Activated naive CD8-positive, alpha-beta T cell treated with anti-CD3 and anti-CD28 coated beads, Interleukin-2, amount 50 U/mL, for 24 hours (primary cell): ENCODE measurements around the gene PPP1R36.
"Not testable (repeated sequence)": the region's sequence is repeated elsewhere in the genome, so short reads cannot be mapped to it uniquely, and the experiment has no call there.

Experiments used
- ATAC-seq: fragments of 150-1000 bp; cut with Tn5 transposase; one replicate; pipeline ENCODE4 v1.10.0; 2021
- DNase-seq: peaks from one replicate; pipeline ENCODE4 v3.0.0; 2021
- H3K27ac Mint-ChIP-seq: one replicate; pipeline ENCODE4 v1.8.0; 2021; ENCODE audit warnings: mild to moderate bottlenecking, mixed read lengths
- H3K27me3 Mint-ChIP-seq: one replicate; pipeline ENCODE4 v1.8.0; 2021; ENCODE audit warnings: mixed read lengths
- H3K36me3 Mint-ChIP-seq: one replicate; pipeline ENCODE4 v1.8.0; 2021; ENCODE audit warnings: low read depth, mixed read lengths
- H3K4me1 Mint-ChIP-seq: one replicate; pipeline ENCODE4 v1.8.0; 2021; ENCODE audit warnings: mixed read lengths
- H3K4me3 Mint-ChIP-seq: one replicate; pipeline ENCODE4 v1.8.0; 2021; ENCODE audit warnings: mild to moderate bottlenecking, moderate library complexity, mixed read lengths
- H3K9me3 Mint-ChIP-seq: one replicate; pipeline ENCODE4 v1.8.0; 2021; ENCODE audit warnings: mixed read lengths

The PPP1R36 gene

DNA sequence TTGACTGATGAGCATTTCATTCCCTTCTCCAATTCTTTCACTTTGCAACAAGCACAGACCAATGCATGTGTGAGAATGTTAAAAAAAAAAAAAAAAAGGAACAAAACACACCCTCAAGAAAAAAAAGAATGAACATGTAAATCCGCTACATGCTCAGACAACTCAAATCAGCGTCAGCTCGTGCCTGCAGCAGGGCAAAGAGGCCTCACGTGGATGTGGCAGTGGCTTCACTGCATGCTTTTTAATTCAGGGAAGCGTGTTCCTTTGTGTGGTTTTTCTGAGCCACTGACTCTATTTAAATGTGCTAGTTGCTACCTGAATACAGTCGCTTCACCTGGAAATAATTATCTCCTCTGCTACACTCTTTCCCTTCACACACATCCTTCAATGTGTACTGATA lies 55.1 kb downstream of the PPP1R36 start:
- Mint-ChIP-seq H3K9me3 (no peaks in the 10 kb centered on the region), H3K4me1 (peaks cover 5% of the 10 kb centered on the region), H3K27ac (no peak overlapping the region), H3K4me3 (no peak overlapping the region), H3K36me3 (no peaks in the 10 kb centered on the region), H3K27me3 (peaks cover 29% of the 10 kb centered on the region)
- DNase-seq (no peak), ATAC-seq (no peak)

DNA sequence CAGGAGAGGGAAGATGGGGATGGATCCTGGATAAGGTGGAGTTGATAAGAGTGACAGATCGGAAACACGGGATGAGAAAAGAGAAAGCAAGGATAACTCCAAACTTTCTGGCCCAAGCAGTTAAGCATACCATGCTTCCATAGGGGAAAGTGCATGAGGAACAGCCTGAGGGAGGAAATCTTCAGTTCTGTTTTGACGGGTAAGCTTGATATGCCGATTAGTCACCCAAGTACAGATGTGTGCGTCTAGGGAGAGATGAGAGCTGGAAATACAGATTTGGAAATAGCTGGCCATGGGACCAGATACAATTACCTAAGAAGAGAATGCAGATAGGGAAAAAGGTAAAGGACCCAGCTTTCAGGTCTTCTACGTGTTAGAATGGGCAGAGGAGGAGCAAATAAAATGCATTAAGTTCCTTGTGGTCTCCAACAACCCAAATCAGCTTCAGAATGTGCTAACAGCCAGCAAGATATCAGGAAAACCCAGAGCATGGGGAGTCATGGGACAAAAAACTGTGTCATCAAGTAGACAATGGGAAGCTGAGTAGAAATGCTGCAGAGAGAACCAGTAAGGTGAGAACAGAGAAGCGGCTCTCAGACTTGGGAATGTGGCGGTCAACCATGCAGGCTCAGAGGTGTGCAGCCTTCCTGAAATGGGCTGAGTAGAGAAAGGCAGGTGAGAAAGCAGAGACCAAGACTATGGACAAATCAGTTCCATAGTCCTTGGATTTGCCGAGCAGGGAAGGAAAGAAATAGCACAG lies 56.3 kb downstream of the PPP1R36 start:
- H3K4me1 Mint-ChIP-seq, result peaks cover 5% of the 10 kb centered on the region
- no peak overlapping the region for H3K27ac Mint-ChIP-seq
- no peaks in the 10 kb centered on the region for H3K9me3 Mint-ChIP-seq
- H3K27me3 Mint-ChIP-seq, result peaks cover 23% of the 10 kb centered on the region
- no peak overlapping the region for H3K4me3 Mint-ChIP-seq
- DNase-seq (no peak), ATAC-seq (no peak)
- H3K36me3 Mint-ChIP-seq, result no peaks in the 10 kb centered on the region

DNA sequence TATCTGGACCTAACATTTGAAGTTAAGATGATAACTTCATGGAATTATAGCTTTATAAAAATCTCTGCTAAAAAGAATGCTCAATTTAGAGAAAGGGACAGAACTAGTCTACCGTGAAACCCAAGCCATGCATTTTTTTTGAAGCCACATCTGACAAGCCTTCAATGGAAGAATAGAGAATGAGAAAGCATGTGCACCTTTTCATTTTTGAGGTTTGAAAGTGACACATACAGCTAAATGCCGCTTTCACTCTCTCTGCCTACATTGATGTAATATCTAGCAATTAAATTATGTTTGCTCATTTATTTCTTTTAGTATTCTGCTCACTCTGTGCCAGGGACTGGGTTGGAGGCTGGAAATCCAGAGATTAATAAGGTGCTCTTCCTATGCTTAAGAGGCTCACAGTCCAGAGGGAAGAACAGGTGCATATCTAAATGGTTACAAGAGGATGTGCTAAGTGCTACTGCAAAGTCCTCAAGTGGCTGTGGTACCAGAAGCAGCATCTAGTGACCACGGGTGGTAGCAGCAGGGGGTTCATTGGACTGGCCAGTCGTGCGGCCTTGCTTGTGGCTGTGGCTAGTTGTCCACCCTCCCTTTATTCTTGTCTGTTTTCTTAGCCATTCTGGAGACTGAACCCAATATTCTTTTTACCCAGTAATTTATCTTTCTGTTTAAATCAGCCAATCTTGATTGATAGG lies 60.4 kb downstream of the PPP1R36 start:
- Mint-ChIP-seq H3K27me3 (peaks cover 12% of the 10 kb centered on the region), H3K36me3 (no peaks in the 10 kb centered on the region), H3K4me1 (no peaks in the 10 kb centered on the region), H3K4me3 (no peak overlapping the region), H3K9me3 (no peaks in the 10 kb centered on the region), H3K27ac (no peak overlapping the region)
- ATAC-seq (no peak), DNase-seq (no peak)

DNA sequence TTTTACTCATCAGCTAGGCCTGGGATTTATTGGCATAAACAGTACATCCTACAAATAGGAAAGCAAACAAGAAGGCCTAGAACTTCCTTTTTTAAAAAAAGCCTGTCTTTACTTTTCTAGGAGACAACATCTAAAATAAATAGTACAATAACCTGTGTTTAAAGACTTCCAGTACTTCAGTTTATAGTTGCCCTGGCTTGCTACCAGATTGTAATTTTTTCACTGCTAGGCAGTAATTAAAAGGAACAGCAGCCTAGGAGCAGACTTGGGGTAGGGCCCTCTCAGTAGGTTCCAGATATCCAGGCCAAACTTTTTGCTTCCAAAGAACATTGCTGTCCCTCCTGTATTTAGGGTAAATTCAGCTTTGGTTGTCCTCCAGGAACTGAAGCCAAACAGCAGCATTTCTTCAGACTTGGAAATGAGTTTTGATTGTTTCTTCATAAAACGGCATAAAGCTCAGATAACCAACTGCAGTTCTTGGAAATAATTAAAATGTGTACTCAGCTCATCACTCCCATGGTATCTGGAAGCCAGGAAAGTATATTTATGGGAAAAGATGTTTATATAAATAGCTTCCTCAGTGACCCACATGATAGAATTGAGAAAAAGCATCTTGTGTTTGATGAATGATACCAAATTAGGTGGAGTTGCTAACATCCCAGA lies 61.7 kb downstream of the PPP1R36 start:
- ATAC-seq (no peak), DNase-seq (no peak)
- H3K27ac Mint-ChIP-seq, result no peak overlapping the region
- H3K4me1 Mint-ChIP-seq, result no peaks in the 10 kb centered on the region
- H3K27me3 Mint-ChIP-seq, result peaks cover 2% of the 10 kb centered on the region
- H3K4me3 Mint-ChIP-seq, result no peak overlapping the region
- H3K36me3 Mint-ChIP-seq, result no peaks in the 10 kb centered on the region
- H3K9me3 Mint-ChIP-seq, result no peaks in the 10 kb centered on the region

DNA sequence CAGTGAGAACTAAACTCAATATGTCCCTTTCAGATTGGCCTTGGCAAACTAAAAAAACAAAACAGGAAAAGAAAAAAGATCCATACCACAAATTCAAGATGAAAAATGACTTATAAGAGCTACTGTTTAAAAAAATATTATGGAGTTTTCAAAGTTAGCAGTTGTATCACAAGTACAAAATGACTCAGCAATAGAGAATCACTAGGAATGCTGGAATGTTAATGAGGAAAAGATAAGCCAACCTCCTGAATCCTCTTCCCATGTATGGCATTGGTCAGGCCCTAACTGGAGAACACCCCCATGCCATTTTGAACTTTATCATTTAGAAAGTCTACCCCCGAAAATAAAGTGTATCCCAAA lies 62.2 kb downstream of the PPP1R36 start:
- Mint-ChIP-seq H3K4me3 (no peak overlapping the region), H3K27ac (no peak overlapping the region), H3K9me3 (no peaks in the 10 kb centered on the region), H3K4me1 (no peaks in the 10 kb centered on the region), H3K27me3 (peaks cover 2% of the 10 kb centered on the region), H3K36me3 (no peaks in the 10 kb centered on the region)
- DNase-seq (no peak), ATAC-seq (no peak)

DNA sequence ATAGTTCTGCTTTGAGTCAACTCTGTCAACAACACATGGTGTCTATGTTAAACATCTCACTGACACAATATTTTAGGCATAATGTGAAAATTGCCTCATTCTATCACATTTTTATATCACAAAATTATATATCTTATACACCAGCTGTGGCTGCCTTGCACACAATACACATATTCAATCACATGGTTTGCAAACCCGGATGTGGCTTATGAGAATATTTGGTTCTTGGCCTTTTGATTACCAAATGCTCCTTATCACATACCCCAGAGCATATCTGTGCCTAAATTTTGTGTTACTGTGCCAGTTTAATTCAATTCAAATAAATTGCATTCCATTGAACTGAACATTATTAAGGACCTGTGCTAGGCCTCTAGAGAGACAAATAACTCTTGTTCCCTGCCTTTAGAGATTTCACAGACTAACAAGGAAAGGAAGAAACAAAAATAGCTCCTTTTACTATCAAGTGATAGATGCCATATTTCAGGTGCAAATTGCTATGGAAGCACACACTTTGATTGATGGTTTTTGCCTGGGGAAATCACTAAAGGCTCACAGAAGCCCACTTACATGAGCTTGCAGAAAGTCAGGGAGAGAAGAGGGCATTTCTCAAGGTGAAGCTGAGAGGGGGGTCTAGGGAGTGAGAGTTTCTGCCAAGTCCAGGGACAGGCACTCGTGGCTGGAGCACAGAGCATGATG lies 63.4 kb downstream of the PPP1R36 start:
- peaks cover 2% of the 10 kb centered on the region for H3K27me3 Mint-ChIP-seq
- H3K9me3 Mint-ChIP-seq, result no peaks in the 10 kb centered on the region
- no peaks in the 10 kb centered on the region for H3K4me1 Mint-ChIP-seq
- no peak overlapping the region for H3K4me3 Mint-ChIP-seq
- ATAC-seq (no peak), DNase-seq (no peak)
- no peaks in the 10 kb centered on the region for H3K36me3 Mint-ChIP-seq
- no peak overlapping the region for H3K27ac Mint-ChIP-seq

DNA sequence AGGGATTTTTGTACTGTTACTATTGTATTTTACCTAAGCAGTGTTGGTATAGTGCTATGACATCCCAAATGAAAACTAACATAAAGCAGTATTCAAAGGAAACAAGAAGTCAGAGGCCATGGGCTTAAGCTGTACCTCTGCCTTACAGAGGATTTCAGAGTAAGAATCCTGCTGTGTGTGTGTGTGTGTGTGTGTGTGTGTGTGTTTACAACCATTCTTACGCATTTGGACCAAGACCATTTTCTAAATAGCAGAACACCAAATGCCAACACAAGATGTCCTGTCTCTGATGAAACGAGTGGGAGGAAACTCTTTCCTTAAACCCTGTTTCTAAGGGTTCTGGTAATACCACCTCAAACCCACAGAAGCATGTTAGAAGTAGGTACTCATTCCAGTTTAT lies 64.4 kb downstream of the PPP1R36 start:
- no peak for DNase-seq
- ATAC-seq, result no peak
- Mint-ChIP-seq H3K27ac (no peak overlapping the region), H3K9me3 (no peaks in the 10 kb centered on the region), H3K4me3 (no peak overlapping the region), H3K27me3 (peaks cover 2% of the 10 kb centered on the region), H3K4me1 (no peaks in the 10 kb centered on the region), H3K36me3 (no peaks in the 10 kb centered on the region)

DNA sequence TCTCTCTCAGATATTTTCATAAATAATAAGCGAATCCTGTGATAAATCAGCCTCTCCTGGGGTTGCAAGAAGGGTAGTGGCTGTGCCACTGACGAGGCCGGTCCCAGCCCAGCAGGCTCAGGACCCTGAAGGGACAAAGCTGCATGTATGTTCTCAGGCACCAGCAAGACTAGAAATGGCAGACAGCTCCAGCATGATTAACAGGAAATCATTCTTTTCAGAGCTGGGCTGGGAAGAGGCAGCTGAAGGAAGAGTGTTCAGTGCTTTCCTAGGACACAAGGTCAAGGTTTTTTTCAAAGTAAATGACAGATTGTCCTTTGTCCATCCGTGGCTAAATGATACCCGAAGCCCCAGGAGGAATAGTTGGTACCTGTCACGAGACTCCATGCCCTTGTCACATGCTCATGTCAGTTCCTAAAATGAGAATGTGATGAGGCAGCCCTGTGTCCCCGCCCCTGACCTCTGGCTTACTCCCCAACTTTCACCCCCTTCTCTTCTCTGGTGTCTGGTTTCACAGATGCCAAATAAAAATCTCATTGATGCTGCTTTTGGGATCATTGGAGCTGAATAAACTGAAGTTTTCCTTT lies 65.1 kb downstream of the PPP1R36 start:
- Mint-ChIP-seq H3K9me3 (no peaks in the 10 kb centered on the region), H3K36me3 (no peaks in the 10 kb centered on the region), H3K27ac (no peak overlapping the region), H3K4me3 (no peak overlapping the region), H3K27me3 (no peaks in the 10 kb centered on the region), H3K4me1 (no peaks in the 10 kb centered on the region)
- no peak for DNase-seq
- ATAC-seq, result no peak

DNA sequence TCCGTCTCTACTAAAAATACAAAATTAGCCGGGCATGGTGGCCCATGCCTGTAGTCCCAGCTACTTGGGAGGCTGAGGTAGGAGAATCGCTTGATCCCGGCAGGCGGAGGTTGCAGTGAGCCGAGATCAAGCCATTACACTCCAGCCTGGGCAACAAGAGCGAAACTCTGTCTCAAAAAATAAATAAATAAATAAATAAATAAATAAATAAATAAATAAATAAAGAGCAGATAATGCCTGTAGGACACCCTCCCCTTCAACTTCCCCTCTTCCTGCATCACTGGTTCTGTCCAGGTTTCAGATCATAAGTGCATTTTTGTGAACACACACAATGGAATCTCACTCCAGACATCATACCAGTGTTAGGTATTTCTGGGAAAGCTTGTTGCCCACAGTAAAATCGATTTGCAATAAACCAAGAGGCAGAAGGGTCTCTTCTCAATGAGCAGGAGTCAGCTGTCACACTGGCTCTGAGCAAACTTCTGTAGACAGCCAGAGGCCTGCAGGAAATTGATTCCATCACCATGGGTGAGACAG lies 68.2 kb downstream of the PPP1R36 start:
- not testable (repeated sequence) for DNase-seq, H3K27me3 Mint-ChIP-seq, H3K36me3 Mint-ChIP-seq, H3K4me1 Mint-ChIP-seq, H3K4me3 Mint-ChIP-seq, H3K27ac Mint-ChIP-seq, ATAC-seq, H3K9me3 Mint-ChIP-seq

DNA sequence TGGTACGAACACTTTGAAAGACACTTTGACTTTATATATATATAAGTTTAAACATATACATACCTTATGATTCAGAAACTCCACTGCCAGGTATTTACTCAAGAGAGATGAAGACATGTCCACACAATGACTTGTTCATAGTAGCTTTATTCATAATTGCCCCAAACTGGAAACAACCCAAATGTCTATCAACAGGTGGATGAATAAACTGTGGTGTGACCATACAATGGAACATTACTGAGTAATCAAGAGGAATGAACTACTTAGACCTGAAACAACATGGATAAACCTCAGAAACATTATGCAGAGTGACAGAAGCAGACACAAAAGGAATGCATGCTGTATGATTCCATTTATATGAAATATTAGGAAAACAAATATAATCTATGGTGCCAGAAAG lies 71.1 kb downstream of the PPP1R36 start:
- H3K9me3 Mint-ChIP-seq, result no peaks in the 10 kb centered on the region
- DNase-seq (no peak), ATAC-seq (peak; percentile 46)
- H3K4me1 Mint-ChIP-seq, result no peaks in the 10 kb centered on the region
- H3K27ac Mint-ChIP-seq, result no peak overlapping the region
- peaks cover 4% of the 10 kb centered on the region for H3K27me3 Mint-ChIP-seq
- H3K4me3 Mint-ChIP-seq, result no peak overlapping the region
- no peaks in the 10 kb centered on the region for H3K36me3 Mint-ChIP-seq

DNA sequence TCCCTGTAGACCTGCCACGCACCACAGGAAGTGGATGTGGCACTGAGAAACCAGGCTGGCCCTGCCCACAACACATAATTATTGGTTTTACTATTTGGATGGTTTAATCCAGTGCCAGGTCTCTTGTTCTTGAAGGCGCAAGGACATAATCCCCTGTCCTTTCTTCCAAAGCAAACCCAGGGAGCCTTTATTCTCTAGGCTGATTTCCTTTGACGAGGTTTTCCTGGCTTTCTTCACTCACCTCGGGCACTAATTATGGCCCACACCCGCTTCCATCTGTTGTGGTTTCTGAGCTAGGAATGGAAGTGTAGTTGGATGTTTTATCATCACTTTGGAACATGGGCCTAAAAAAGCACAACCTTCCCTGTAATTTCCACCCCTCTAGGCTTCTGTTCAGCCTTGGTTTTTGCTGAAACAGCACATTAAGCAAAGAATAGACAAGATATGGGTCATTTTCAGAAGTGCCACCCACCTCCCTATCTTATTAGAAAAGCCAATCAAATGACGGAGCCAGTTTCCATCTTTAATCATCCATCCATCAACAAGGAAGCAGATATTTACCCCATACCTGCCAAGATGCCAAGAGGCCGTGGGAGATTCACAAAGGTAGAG lies 73.9 kb downstream of the PPP1R36 start:
- H3K4me1 Mint-ChIP-seq, result no peaks in the 10 kb centered on the region
- H3K36me3 Mint-ChIP-seq, result no peaks in the 10 kb centered on the region
- H3K27me3 Mint-ChIP-seq, result peaks cover 4% of the 10 kb centered on the region
- no peak overlapping the region for H3K4me3 Mint-ChIP-seq
- DNase-seq (no peak), ATAC-seq (no peak)
- H3K27ac Mint-ChIP-seq, result no peak overlapping the region
- H3K9me3 Mint-ChIP-seq, result no peaks in the 10 kb centered on the region

DNA sequence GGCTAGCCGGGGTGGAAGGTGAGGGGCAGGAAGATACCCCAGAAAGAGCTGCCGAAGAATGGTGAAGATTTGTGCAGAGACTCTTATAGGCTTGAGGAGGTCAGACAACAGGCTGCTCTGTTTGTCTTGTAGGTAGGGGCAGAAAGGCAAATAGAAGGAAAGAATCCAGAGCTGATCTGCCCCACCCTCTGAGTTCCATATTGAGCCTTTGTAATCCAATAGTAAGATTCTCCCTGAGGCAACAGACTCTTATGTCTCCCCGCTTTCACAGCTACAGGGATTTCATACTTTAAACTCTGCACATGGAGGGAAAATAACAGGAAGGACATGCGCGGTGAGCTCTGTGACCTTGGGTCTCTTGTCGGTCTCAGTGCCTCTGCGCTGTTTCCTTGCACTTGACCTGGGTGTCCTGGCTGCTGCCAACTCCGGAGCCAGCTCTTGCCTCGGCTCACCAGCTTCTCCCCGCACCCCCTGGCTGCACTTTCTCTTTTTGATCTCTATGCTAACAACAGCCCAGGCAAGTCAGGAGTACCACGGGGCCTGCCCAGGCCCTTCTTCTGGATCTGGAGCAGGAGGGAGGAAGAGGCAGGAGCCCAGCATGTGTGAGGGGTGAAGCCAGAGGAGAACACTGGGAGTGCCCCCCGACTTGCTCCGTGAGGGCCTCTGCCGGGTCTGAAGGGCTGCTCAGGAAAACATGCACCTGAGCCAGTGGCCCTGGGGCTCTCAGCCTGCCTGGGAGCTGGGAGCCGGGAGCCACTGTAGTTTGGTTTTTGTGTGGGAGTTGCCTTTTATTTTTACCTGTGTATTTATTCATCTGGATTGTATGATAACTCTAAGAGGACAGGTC lies 75.8 kb downstream of the PPP1R36 start:
- DNase-seq, result no peak
- Mint-ChIP-seq H3K27ac (no peak overlapping the region), H3K36me3 (no peaks in the 10 kb centered on the region), H3K4me3 (no peak overlapping the region), H3K27me3 (peaks cover 8% of the 10 kb centered on the region), H3K4me1 (no peaks in the 10 kb centered on the region), H3K9me3 (no peaks in the 10 kb centered on the region)
- ATAC-seq, result no peak

DNA sequence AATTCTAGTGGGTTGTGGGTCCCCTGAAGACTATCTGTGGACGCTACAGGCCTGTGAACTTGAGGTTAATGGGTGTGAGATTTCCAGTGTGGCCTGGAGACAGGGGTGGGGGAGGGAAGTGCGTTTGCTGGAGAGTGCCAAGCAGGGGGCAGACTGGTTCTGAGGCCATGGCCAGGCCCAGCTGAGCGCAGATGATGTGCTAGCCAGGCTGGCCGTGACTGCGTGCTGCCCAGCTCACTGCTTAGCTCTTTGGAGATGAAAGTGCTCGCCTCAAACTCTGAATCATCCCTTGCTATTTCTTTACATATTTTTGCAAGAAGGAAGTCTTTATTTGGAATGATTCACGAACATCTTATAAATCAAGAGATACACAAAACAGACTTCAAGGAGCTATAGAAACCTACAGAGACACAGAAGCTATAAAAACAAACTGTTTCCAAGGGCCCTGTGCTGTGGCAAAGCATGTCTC lies 79.2 kb downstream of the PPP1R36 start:
- Mint-ChIP-seq H3K27ac (no peak overlapping the region), H3K4me3 (no peak overlapping the region), H3K27me3 (peaks cover 5% of the 10 kb centered on the region), H3K4me1 (no peaks in the 10 kb centered on the region), H3K36me3 (no peaks in the 10 kb centered on the region), H3K9me3 (no peaks in the 10 kb centered on the region)
- no peak for ATAC-seq
- DNase-seq, result no peak
